ENCODE measurements around the gene VAX1.
"Not testable (repeated sequence)": the region's sequence is repeated elsewhere in the genome, so short reads cannot be mapped to it uniquely, and the experiment has no call there.

The VAX1 gene

DNA sequence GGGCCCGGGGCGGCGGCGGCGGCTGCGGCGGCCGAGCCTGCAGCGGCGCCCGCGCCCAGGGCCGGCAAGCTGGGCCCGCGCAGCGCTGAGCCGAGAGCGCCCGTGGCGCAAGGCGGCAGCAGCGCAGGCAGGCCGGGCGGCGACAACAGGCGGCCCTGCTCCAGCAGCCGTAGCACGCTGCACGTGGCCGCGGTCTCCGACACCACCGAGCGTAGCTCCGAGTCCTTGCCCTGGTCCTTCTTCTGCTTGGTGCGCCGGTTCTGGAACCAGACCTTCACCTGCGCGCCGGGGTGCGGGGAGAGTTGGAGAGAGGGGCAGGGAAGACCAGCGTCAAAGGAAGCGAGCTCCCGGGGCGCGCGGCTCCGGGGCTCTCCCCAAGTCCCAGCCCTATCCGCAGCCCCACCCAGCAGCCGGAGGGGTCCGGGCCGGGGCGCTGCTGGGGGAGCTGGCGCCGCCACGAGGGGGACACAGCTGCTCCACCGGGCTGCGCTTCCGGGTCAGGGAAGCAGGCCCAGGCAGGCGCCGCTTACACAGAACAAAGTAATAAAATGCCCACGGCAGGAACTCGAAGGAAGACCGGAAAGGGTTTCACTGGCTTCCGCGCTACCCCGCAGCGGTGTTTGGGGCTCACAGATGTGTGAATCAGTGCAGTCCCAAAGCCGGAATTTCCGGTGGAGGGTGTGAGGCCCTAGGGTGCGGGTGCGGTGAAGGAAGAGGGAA, 3.6 kb downstream of the VAX1 start:
- no peak for DNase-seq

GRCh38 chr10:117134056-117134305, 4.1 kb downstream of the VAX1 start:
- no peak for DNase-seq

GRCh38 chr10:117133273-117134055, 4.6 kb downstream of the VAX1 start:
- no peak for DNase-seq

DNA sequence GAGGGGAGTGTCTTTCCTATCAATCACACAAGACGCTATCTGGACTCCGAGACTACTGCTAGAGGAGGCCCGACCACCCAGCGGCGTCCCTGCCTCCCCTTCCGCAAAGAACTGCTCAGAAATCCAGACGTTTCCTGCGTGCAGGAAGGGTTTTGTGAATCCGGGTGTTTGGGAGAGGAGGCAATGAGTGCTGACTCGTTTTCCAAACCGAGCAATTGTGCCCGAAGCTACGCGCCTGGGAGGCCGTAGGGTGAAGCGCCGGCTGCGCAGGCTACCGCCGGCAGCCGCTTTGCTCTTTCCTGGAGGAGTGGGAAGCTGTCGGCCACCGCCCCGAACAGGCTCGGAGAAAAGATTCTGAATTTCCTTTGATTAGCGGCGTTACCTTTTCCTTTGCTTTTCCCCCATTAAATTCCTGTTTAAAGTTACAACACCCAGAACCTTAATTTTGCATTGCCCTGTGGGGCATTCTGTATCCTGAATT, 5.3 kb downstream of the VAX1 start:
- no peak for DNase-seq

DNA sequence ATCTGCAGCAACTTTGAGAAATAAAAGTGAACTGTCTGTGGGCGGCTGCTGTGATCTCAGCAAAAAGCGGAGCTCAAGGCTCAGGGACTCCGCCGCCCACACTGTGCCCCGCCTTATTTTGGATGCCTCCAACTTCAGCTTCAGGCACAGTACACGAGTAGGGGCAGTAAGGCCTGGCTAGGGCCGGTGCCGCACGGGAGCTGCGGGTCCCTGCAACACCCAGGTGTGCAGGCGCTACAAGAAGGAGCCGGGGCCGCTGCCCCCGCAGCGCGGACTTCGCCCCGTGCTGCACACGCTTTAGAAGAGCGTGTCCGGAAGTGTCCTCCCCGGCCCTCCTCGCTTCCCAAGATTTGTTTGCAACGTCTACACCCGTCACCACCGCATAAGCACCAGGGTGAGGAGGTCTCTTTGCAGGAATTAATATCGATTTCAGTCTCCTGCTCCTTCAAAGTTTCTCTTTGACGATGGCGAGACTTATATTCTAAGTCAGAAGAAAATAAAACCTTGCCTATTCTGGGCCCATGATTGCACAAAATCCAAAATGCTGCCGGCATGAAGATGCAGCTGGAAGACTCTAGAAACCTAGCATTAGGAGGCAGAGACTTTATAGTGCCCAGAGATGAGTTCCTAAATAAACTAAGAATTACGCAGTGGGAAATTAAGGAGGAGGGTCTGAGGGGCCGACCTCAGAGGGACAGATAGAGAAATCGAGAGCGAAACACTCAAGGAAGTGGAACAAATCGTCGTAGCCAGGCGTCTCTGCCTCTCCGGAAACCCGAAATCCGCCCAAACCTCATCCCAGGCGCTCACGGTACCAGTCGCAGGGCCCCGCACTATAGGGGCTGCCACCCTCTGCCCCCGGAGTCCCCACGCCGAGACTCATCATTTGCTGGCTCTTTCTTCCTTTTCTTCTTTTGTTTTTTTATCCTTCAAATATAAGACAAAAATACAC, 6.4 kb downstream of the VAX1 start:
- no peak for DNase-seq

GRCh38 chr10:117130862-117131375, 7.2 kb downstream of the VAX1 start:
- no peak for DNase-seq

- no peak for DNase-seq
These were observed 7.7 kb downstream of the VAX1 start for GRCh38 chr10:117130346-117130745.

DNA sequence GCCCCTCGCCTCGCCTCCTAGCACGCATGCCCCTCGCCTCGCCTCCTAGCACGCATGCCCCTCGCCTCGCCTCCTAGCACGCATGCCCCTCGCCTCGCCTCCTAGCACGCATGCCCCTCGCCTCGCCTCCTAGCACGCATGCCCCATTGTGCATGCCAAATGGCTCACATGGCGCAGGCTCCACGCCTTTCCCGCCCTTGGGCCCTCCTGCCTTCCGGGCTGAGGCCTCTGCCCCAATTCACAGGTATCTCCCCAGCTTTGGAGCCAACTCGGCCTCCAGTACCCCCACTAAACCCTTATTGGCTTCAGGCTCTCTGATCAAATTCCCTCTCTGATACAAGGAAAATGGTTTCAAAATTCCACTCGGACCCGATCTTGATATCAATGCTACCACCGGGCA, 11.4 kb downstream of the VAX1 start:
- DNase-seq: not testable (repeated sequence)

DNA sequence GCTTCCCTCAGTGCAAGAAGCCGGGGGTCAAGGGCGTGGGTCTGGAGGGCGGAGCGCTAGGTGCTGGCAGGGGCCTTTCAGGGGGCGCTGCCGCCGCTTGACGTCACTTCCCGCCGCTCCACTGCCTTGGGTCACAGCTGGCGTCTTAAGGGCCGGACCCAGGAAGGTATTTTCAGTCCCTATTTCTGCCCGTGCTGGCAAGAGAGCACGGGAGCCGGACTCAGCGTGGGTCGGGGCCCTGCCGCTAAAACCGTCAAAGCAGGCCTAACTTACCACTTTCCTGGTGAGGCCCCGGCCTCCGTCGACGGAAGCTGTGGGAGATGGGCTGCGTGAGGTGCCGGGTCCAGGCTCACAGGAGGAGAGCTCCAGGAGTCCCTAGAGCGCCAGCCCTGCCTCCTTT, 12.0 kb downstream of the VAX1 start:
- DNase-seq: no peak

DNA sequence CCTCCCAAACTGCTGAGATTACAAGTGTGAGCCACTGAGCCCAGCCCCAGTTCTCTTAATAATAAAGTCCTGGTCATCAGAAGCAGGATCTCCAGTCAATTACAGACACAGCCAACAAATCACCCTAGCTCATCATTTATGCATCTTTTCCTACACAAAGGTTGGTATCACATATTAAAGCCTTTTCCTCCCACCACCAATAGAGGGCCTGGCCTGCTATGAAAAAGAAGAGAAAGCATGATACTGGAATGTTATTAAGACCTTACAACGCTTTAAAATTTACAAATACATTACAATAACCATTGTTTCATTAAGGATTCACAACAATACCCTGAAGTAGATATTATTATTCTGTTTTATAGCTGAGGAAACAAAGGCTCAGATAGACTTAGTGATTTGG, 25.9 kb downstream of the VAX1 start:
- DNase-seq: no peak

DNA sequence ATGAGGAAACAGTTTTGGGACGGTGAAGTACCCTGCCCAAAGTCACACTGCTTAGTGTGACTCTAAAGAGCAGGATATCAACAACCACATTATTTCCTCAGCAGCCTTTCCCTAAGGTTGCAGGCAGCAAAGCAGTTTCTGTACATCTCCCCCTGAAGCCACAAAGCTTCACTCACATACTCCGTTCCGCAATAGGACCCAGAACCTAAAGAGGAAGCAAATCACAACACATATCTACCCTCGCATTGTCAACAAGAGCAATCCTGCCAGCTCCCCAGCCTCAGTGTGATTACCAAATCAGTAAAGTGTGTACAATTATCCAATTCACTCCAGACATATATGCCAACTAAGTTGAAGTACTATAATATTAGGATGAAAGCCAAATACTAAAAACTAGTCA, 30.8 kb downstream of the VAX1 start:
- no peak for DNase-seq

DNA sequence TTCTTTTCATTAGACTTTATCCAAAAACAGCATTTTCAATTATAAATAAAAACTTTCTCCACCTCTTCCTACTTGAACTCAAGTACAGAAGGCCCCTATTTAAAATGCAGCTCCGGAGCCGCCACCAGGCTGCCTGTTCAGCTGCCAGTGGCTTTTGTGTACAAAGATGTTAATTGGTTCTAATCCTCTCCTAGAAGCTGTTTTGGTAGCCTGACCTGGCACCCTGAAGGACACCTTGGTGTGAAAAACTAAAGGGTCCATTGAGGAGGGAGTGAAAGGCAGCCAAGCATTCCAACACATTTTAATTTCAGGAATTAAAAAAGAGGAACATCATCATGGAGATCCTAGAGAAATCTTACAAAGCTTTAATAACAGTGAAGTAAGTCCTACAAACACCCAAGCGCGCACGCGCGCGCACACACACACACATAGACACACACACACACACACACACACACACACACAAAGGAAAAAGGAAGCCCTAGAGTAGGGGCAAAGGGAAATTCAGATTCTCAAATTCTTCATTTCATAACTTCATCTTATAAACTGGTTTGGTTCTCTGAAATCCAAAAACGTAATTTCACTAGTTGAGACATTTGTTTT, 41.4 kb downstream of the VAX1 start:
- DNase-seq: no peak

- no peak for DNase-seq
These were observed 43.2 kb downstream of the VAX1 start for GRCh38 chr10:117094856-117095255.

- no peak for DNase-seq
These were observed 45.7 kb downstream of the VAX1 start for GRCh38 chr10:117092386-117092785.

DNA sequence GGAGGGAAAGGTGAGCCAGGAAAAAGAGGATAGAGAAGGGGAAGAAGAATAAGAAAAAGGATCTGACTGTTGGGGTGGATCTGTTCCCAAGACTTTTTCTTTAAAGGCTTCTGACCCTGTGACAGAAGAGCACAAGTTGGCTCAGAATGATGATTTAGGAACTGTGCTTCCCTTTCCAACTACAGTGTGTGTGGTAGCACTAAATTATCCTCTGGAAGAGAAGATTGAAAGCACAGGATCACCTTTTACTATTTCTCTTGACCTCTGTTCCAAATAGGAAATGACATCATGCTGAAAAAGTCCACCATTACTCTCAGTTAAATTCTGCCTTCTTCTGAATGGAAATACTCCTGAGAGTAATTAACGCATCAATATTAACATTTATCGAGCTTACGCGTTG, 47.2 kb downstream of the VAX1 start:
- no peak for DNase-seq

- no peak for DNase-seq
These were observed 50.5 kb downstream of the VAX1 start for GRCh38 chr10:117087521-117087920.

- DNase-seq: no peak
These were observed 51.5 kb downstream of the VAX1 start for GRCh38 chr10:117086546-117086945.

DNA sequence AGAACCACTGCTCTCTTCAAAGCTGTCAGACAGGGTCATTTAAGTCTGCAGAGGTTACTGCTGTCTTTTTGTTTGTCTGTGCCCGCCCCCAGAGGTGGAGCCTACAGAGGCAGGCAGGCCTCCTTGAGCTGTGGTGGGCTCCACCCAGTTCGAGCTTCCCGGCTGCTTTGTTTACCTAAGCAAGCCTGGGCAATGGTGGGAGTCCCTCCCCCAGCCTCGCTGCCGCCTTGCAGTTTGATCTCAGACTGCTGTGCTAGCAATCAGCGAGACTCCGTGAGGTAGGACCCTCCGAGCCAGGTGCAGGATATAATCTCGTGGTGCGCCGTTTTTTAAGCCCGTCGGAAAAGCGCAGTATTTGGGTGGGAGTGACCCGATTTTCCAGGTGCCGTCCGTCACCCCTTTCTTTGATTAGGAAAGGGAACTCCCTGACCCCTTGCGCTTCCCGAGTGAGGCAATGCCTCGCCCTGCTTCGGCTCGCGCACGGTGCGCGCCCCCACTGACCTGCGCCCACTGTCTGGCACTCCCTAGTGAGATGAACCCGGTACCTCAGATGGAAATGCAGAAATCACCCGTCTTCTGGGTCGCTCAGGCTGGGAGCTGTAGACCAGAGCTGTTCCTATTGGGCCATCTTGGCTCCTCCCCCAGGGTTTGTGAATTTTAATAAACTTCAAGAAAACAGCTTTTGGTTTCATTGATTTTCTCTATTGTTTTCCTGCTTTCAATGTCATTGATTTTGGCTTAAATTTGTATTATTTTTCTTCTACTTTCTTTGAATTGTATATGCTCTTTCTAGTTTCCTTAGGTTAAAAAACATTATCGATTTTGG, 53.4 kb downstream of the VAX1 start:
- DNase-seq: not testable (repeated sequence)
